GM23338 (cell line): ENCODE data around the gene ATF1. TPM values are rescaled to one million over a fixed set of nuclear protein-coding genes. Genes with fewer than 3 reads are reported as not detected.

ENCODE experiments used
- ATAC-seq: fragments of 200-7000 bp; cut with Tn5 transposase; 3 replicates; pipeline ENCODE4 v1.9.1; 2020
- DNase-seq: peaks from one replicate; pipeline ENCODE4 v3.0.0-alpha.2; 2015; ENCODE audit warnings: low spot score
- H2AFZ ChIP-seq: fragments of 200-600 bp; sonication (generic); 2 replicates; pipeline ENCODE4 v1.8.0; 2016; ENCODE audit warnings: antibody characterized with exemption, mild to moderate bottlenecking, moderate library complexity
- H3F3A ChIP-seq: fragments of 200-600 bp; sonication (generic); replicated peaks from 2 replicates; pipeline ENCODE4 v1.8.0; 2017; ENCODE audit warnings: antibody characterized with exemption, mixed run types, low read depth
- H3K27ac ChIP-seq: fragments of 200-600 bp; sonication (generic); 2 replicates; pipeline ENCODE4 v1.6.1; 2016; ENCODE audit warnings: low read depth
- H3K27me3 ChIP-seq: fragments of 200-600 bp; sonication (generic); 2 replicates; pipeline ENCODE4 v1.8.0; 2016; ENCODE audit warnings: mild to moderate bottlenecking, mixed run types, moderate library complexity; ENCODE audit not compliant: insufficient read depth
- H3K36me3 ChIP-seq: fragments of 200-600 bp; sonication (generic); 2 replicates; pipeline ENCODE4 v1.8.0; 2016; ENCODE audit warnings: mild to moderate bottlenecking; ENCODE audit not compliant: insufficient read depth
- H3K4me1 ChIP-seq: fragments of 200-600 bp; sonication (generic); 2 replicates; pipeline ENCODE4 v1.8.0; 2016; ENCODE audit warnings: mild to moderate bottlenecking, moderate library complexity; ENCODE audit not compliant: insufficient read depth
- H3K4me2 ChIP-seq: fragments of 200-600 bp; sonication (generic); 2 replicates; pipeline ENCODE4 v1.7.1; 2017; ENCODE audit warnings: mixed run types
- H3K4me3 ChIP-seq: fragments of 200-600 bp; sonication (generic); 2 replicates; pipeline ENCODE4 v1.6.1; 2016; ENCODE audit warnings: mixed run types
- H3K79me2 ChIP-seq: fragments of 200-600 bp; sonication (generic); replicated peaks from 2 replicates; pipeline ENCODE4 v1.8.0; 2017; ENCODE audit warnings: mild to moderate bottlenecking; ENCODE audit not compliant: insufficient read depth
- H3K9me2 ChIP-seq: fragments of 200-600 bp; sonication (generic); 2 replicates; pipeline ENCODE4 v1.8.0; 2017; ENCODE audit not compliant: insufficient read depth
- H4K20me1 ChIP-seq: fragments of 200-600 bp; sonication (generic); replicated peaks from 2 replicates; pipeline ENCODE4 v1.8.0; 2017; ENCODE audit warnings: mild to moderate bottlenecking; ENCODE audit not compliant: insufficient read depth
- H3K27ac Mint-ChIP-seq: 2 replicates; pipeline ENCODE4 v1.8.0; 2020; ENCODE audit warnings: inconsistent platforms, mild to moderate bottlenecking, moderate library complexity, mixed read lengths
- H3K27me3 Mint-ChIP-seq: 3 replicates; pipeline ENCODE4 v1.8.0; 2022; ENCODE audit warnings: low read depth, mild to moderate bottlenecking, moderate library complexity, mixed read lengths, inconsistent platforms; ENCODE audit not compliant: insufficient read depth, poor library complexity
- H3K36me3 Mint-ChIP-seq: 3 replicates; pipeline ENCODE4 v1.8.0; 2021; ENCODE audit warnings: low read depth, mild to moderate bottlenecking, inconsistent platforms, moderate library complexity, mixed read lengths
- H3K4me1 Mint-ChIP-seq: 3 replicates; pipeline ENCODE4 v1.8.0; 2020; ENCODE audit warnings: mild to moderate bottlenecking, inconsistent platforms, mixed read lengths
- H3K4me3 Mint-ChIP-seq: 3 replicates; pipeline ENCODE4 v1.8.0; 2021; ENCODE audit warnings: moderate library complexity, mild to moderate bottlenecking, inconsistent platforms, mixed read lengths
- H3K9me3 Mint-ChIP-seq: 3 replicates; pipeline ENCODE4 v1.8.0; 2020; ENCODE audit warnings: moderate library complexity, mild to moderate bottlenecking, inconsistent platforms, mixed read lengths
- CREB1 ChIP-seq: fragments of 250-450 bp; sonication (Bioruptor Pico); IDR thresholded peaks from 2 replicates; pipeline ENCODE4 v1.5.0; 2020; ENCODE audit warnings: low read depth, mild to moderate bottlenecking, moderate library complexity
- EZH2 ChIP-seq: fragments of 200-600 bp; sonication (generic); IDR thresholded peaks from one replicate; pipeline ENCODE4 v1.8.0; 2017; ENCODE audit warnings: antibody characterized with exemption, mild to moderate bottlenecking, low read depth; ENCODE audit not compliant: unreplicated experiment
- EZH2phosphoT487 ChIP-seq: fragments of 200-600 bp; sonication (generic); IDR thresholded peaks from one replicate; pipeline ENCODE4 v1.8.1; 2018; ENCODE audit warnings: antibody characterized with exemption; ENCODE audit not compliant: unreplicated experiment
- JUNB ChIP-seq: IDR thresholded peaks from one replicate; pipeline ENCODE4 v1.6.1; 2016; ENCODE audit warnings: antibody characterized with exemption; ENCODE audit not compliant: unreplicated experiment
- NANOG ChIP-seq: IDR thresholded peaks from 2 replicates; pipeline ENCODE4 v1.6.1; 2016; ENCODE audit warnings: antibody characterized with exemption, borderline replicate concordance
- POLR2AphosphoS5 ChIP-seq: IDR thresholded peaks from 2 replicates; pipeline ENCODE4 v1.6.1; 2016; ENCODE audit warnings: antibody characterized with exemption, low read depth
- STAT1 ChIP-seq: IDR thresholded peaks from one replicate; pipeline ENCODE4 v1.6.1; 2016; ENCODE audit warnings: antibody characterized with exemption; ENCODE audit not compliant: unreplicated experiment
- ZNF114 ChIP-seq: fragments of 250-450 bp; sonication (Bioruptor Pico); IDR thresholded peaks from 2 replicates; pipeline ENCODE4 v1.5.0; 2020; ENCODE audit warnings: mild to moderate bottlenecking, moderate library complexity
- ZNF331 ChIP-seq: fragments of 250-450 bp; sonication (Bioruptor Pico); IDR thresholded peaks from 2 replicates; pipeline ENCODE4 v1.5.0; 2020; ENCODE audit warnings: low read depth, mild to moderate bottlenecking, moderate library complexity
- polyA plus RNA-seq: library from polyadenylated mRNA; unstranded; fragments of >200 nt; fragmentation: Nextera tagmentation; extraction: Ambion mirVana; gene quantifications from 2 replicates; pipeline ENCODE4 v1.2.1, GENCODE V29; 2016
- total RNA-seq: library from RNA; depleted of rRNA; stranded (reverse); fragments of >200 nt; shearing (Covaris generic); gene quantifications from 2 replicates; pipeline ENCODE4 v1.2.3, GENCODE V29; 2014
- TF ChIP-seq, protein P1 (sequence below): IDR thresholded peaks from one replicate; pipeline ENCODE4 v1.6.1; 2018; ENCODE audit warnings: antibody characterized with exemption; ENCODE audit not compliant: unreplicated experiment
- TF ChIP-seq, protein P2 (sequence below), 2 experiments: fragments of 200-600 bp in 1 of 2; sonication (generic) in 1 of 2; conservative IDR thresholded peaks; 2 replicates each; pipeline versions ENCODE4 v1.5.1 to v1.6.1; 2016 to 2017; ENCODE audit warnings: antibody characterized with exemption in 2 of 2, low read depth in 2 of 2, mild to moderate bottlenecking in 2 of 2, moderate library complexity in 1 of 2
- TF ChIP-seq, protein P3 (sequence below): IDR thresholded peaks from 2 replicates; pipeline ENCODE4 v1.6.1; 2016; ENCODE audit warnings: antibody characterized with exemption
- TF ChIP-seq, protein P4 (sequence below): fragments of 250-450 bp; sonication (Bioruptor Pico); IDR thresholded peaks from 2 replicates; pipeline ENCODE4 v1.5.0; 2020; ENCODE audit warnings: mild to moderate bottlenecking, moderate library complexity

ATF1 gene
- total and polyA plus RNA-seq, 2 experiments from 2014 or later: 17.5 to 22.7 TPM

DNA sequence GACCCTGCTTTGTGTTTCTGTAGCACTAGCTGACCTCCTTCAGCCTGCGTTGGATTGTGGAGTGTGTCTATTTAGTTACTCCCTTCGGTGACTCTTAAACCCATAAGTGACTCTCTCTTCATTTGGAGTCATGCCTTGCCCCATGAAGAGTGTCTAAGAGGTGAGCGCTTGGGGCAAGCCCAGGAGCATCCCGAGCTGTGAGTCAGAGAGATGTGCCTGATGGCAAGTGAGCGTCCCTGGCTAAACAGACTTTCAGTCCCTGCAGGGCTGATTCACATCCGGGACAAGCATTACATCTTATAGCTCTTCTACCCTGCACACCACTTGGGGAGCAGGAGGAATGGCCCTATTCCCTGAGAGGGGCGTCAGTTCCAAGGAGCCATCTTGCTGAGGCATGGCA lies 24.3 kb upstream of the ATF1 start:
- no peaks in the 10 kb centered on the region for H3K27me3 ChIP-seq
- H3K27me3 Mint-ChIP-seq: peaks cover 2% of the 10 kb centered on the region
- H3K27ac Mint-ChIP-seq: no peak overlapping the region
- H3K9me3 Mint-ChIP-seq: no peaks in the 10 kb centered on the region
- no peaks in the 10 kb centered on the region for H3K79me2 ChIP-seq
- no peaks in the 10 kb centered on the region for H3K4me1 ChIP-seq
- no peaks in the 10 kb centered on the region for H3K9me2 ChIP-seq
- DNase-seq: no peak
- peaks cover 74% of the 10 kb centered on the region for H3K36me3 Mint-ChIP-seq
- no peaks in the 10 kb centered on the region for H3F3A ChIP-seq
- no peak for ATAC-seq
- no peak overlapping the region for H3K4me2 ChIP-seq
- H2AFZ ChIP-seq: no peak overlapping the region
- H4K20me1 ChIP-seq: no peaks in the 10 kb centered on the region
- H3K27ac ChIP-seq: no peak overlapping the region
- H3K4me3 Mint-ChIP-seq: no peak overlapping the region
- peaks cover 19% of the 10 kb centered on the region for H3K36me3 ChIP-seq
- TF ChIP-seq, protein P1, sequence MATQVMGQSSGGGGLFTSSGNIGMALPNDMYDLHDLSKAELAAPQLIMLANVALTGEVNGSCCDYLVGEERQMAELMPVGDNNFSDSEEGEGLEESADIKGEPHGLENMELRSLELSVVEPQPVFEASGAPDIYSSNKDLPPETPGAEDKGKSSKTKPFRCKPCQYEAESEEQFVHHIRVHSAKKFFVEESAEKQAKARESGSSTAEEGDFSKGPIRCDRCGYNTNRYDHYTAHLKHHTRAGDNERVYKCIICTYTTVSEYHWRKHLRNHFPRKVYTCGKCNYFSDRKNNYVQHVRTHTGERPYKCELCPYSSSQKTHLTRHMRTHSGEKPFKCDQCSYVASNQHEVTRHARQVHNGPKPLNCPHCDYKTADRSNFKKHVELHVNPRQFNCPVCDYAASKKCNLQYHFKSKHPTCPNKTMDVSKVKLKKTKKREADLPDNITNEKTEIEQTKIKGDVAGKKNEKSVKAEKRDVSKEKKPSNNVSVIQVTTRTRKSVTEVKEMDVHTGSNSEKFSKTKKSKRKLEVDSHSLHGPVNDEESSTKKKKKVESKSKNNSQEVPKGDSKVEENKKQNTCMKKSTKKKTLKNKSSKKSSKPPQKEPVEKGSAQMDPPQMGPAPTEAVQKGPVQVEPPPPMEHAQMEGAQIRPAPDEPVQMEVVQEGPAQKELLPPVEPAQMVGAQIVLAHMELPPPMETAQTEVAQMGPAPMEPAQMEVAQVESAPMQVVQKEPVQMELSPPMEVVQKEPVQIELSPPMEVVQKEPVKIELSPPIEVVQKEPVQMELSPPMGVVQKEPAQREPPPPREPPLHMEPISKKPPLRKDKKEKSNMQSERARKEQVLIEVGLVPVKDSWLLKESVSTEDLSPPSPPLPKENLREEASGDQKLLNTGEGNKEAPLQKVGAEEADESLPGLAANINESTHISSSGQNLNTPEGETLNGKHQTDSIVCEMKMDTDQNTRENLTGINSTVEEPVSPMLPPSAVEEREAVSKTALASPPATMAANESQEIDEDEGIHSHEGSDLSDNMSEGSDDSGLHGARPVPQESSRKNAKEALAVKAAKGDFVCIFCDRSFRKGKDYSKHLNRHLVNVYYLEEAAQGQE: no peak
- TF ChIP-seq ZNF331 (CRISPR knock-in tag) (no peak), CREB1 (CRISPR knock-in tag) (no peak), EZH2phosphoT487 (no peak), POLR2AphosphoS5 (no peak), NANOG (no peak), JUNB (no peak), ZNF114 (CRISPR knock-in tag) (no peak), EZH2 (no peak), STAT1 (no peak)
- TF ChIP-seq, protein P2, sequence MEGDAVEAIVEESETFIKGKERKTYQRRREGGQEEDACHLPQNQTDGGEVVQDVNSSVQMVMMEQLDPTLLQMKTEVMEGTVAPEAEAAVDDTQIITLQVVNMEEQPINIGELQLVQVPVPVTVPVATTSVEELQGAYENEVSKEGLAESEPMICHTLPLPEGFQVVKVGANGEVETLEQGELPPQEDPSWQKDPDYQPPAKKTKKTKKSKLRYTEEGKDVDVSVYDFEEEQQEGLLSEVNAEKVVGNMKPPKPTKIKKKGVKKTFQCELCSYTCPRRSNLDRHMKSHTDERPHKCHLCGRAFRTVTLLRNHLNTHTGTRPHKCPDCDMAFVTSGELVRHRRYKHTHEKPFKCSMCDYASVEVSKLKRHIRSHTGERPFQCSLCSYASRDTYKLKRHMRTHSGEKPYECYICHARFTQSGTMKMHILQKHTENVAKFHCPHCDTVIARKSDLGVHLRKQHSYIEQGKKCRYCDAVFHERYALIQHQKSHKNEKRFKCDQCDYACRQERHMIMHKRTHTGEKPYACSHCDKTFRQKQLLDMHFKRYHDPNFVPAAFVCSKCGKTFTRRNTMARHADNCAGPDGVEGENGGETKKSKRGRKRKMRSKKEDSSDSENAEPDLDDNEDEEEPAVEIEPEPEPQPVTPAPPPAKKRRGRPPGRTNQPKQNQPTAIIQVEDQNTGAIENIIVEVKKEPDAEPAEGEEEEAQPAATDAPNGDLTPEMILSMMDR (conservative IDR thresholded peaks at IDR 0.05; ENCODE audit: low read depth in 2 of 2): no peak
- TF ChIP-seq, protein P3, sequence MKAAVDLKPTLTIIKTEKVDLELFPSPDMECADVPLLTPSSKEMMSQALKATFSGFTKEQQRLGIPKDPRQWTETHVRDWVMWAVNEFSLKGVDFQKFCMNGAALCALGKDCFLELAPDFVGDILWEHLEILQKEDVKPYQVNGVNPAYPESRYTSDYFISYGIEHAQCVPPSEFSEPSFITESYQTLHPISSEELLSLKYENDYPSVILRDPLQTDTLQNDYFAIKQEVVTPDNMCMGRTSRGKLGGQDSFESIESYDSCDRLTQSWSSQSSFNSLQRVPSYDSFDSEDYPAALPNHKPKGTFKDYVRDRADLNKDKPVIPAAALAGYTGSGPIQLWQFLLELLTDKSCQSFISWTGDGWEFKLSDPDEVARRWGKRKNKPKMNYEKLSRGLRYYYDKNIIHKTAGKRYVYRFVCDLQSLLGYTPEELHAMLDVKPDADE: no peak
- TF ChIP-seq, protein P4, sequence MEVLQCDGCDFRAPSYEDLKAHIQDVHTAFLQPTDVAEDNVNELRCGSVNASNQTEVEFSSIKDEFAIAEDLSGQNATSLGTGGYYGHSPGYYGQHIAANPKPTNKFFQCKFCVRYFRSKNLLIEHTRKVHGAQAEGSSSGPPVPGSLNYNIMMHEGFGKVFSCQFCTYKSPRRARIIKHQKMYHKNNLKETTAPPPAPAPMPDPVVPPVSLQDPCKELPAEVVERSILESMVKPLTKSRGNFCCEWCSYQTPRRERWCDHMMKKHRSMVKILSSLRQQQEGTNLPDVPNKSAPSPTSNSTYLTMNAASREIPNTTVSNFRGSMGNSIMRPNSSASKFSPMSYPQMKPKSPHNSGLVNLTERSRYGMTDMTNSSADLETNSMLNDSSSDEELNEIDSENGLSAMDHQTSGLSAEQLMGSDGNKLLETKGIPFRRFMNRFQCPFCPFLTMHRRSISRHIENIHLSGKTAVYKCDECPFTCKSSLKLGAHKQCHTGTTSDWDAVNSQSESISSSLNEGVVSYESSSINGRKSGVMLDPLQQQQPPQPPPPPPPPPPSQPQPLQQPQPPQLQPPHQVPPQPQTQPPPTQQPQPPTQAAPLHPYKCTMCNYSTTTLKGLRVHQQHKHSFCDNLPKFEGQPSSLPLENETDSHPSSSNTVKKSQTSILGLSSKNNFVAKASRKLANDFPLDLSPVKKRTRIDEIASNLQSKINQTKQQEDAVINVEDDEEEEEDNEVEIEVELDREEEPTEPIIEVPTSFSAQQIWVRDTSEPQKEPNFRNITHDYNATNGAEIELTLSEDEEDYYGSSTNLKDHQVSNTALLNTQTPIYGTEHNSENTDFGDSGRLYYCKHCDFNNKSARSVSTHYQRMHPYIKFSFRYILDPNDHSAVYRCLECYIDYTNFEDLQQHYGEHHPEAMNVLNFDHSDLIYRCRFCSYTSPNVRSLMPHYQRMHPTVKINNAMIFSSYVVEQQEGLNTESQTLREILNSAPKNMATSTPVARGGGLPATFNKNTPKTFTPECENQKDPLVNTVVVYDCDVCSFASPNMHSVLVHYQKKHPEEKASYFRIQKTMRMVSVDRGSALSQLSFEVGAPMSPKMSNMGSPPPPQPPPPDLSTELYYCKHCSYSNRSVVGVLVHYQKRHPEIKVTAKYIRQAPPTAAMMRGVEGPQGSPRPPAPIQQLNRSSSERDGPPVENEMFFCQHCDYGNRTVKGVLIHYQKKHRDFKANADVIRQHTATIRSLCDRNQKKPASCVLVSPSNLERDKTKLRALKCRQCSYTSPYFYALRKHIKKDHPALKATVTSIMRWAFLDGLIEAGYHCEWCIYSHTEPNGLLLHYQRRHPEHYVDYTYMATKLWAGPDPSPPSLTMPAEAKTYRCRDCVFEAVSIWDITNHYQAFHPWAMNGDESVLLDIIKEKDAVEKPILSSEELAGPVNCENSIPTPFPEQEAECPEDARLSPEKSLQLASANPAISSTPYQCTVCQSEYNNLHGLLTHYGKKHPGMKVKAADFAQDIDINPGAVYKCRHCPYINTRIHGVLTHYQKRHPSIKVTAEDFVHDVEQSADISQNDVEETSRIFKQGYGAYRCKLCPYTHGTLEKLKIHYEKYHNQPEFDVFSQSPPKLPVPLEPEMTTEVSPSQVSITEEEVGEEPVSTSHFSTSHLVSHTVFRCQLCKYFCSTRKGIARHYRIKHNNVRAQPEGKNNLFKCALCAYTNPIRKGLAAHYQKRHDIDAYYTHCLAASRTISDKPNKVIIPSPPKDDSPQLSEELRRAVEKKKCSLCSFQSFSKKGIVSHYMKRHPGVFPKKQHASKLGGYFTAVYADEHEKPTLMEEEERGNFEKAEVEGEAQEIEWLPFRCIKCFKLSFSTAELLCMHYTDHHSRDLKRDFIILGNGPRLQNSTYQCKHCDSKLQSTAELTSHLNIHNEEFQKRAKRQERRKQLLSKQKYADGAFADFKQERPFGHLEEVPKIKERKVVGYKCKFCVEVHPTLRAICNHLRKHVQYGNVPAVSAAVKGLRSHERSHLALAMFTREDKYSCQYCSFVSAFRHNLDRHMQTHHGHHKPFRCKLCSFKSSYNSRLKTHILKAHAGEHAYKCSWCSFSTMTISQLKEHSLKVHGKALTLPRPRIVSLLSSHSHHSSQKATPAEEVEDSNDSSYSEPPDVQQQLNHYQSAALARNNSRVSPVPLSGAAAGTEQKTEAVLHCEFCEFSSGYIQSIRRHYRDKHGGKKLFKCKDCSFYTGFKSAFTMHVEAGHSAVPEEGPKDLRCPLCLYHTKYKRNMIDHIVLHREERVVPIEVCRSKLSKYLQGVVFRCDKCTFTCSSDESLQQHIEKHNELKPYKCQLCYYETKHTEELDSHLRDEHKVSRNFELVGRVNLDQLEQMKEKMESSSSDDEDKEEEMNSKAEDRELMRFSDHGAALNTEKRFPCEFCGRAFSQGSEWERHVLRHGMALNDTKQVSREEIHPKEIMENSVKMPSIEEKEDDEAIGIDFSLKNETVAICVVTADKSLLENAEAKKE (CRISPR knock-in tag): no peak
- H3K4me3 ChIP-seq: no peak overlapping the region
- no peaks in the 10 kb centered on the region for H3K4me1 Mint-ChIP-seq
